ENCODE data around the gene RCBTB1.
"Not testable (repeated sequence)": the region's sequence is repeated elsewhere in the genome, so short reads cannot be mapped to it uniquely, and the experiment has no call there.

The RCBTB1 gene

GRCh38 chr13:49585220-49586157 lies at the start of gene RCBTB1:
Gene RCBTB1, minus strand, starts transcription at chr13:49585558. Its CDS starts 18,279 bp downstream, at chr13:49567279.
- in situ Hi-C loops (cut with HindIII; ENCODE audit: low sequenced_read_pairs): no loop called here

GRCh38 chr13:49633710-49634109 lies 48.4 kb upstream of the RCBTB1 start:
- in situ Hi-C loops (cut with HindIII; ENCODE audit: low sequenced_read_pairs): no loop called here

DNA sequence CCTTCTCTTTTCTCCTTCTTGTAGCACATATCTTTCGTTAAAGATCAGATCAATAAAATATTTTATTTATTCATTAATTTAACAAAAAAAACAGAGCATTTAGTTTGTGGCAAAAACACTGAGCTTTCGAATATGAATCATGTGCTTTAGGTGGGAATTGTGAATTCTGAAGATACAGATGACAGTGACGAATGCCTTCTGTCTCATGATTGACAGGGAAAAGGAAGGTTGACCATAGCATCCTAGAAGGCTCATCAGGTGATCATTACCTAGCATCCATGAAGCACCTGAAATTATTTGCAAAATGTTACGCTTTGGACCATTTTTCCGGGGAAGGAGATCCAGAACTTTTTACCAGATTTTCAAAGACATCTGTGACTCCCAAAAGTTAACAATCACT lies 46.8 kb upstream of the RCBTB1 start:
- in situ Hi-C loops (cut with HindIII; ENCODE audit: low sequenced_read_pairs): no loop called here

DNA sequence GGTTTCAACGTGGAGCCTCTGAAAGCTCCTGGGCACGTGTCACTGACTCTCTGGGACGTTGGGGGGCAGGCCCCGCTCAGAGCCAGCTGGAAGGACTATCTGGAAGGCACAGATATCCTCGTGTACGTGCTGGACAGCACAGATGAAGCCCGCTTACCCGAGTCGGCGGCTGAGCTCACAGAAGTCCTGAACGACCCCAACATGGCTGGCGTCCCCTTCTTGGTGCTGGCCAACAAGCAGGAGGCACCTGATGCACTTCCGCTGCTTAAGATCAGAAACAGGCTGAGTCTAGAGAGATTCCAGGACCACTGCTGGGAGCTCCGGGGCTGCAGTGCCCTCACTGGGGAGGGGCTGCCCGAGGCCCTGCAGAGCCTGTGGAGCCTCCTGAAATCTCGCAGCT lies 45.2 kb upstream of the RCBTB1 start:
- in situ Hi-C loops (cut with HindIII; ENCODE audit: low sequenced_read_pairs): no loop called here

- in situ Hi-C loops (cut with HindIII; ENCODE audit: low sequenced_read_pairs): no loop called here
Observed at GRCh38 chr13:49629947-49630346, 44.6 kb upstream of the RCBTB1 start.

DNA sequence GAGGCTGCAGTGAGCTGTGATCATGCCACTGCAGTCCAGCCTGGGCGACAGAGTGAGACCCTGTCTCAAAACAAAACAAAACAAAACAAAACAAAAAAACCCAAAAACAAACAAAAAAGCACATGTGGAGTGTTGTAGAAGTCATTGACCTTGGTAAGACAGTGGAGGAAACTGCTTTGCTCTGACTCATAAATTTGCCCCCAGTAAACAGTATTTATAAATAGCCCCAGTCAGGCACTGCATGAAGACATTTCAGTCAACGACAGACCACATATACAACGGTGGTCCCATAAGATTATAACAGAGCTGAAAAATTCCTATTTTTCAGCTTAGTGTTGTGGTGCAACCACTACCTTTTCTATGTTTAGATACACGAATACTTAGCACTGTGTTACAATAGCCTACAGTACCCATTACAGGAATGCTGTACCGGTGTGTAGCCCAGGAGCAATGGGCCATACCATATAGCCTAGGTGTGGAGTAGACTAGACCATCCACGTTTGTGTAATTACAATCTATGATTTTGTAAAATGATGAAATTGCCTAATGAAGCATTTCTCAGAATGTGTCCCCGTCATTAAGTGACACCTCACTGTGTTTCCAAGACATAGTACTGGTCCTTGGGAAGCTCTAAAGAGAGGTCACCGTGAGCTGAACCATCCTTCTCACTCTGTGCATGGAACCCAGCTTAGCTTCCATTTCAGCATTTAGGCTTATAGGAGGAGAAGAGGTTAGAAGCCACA lies 44.0 kb upstream of the RCBTB1 start:
- in situ Hi-C loops (cut with HindIII; ENCODE audit: low sequenced_read_pairs): no loop called here

DNA sequence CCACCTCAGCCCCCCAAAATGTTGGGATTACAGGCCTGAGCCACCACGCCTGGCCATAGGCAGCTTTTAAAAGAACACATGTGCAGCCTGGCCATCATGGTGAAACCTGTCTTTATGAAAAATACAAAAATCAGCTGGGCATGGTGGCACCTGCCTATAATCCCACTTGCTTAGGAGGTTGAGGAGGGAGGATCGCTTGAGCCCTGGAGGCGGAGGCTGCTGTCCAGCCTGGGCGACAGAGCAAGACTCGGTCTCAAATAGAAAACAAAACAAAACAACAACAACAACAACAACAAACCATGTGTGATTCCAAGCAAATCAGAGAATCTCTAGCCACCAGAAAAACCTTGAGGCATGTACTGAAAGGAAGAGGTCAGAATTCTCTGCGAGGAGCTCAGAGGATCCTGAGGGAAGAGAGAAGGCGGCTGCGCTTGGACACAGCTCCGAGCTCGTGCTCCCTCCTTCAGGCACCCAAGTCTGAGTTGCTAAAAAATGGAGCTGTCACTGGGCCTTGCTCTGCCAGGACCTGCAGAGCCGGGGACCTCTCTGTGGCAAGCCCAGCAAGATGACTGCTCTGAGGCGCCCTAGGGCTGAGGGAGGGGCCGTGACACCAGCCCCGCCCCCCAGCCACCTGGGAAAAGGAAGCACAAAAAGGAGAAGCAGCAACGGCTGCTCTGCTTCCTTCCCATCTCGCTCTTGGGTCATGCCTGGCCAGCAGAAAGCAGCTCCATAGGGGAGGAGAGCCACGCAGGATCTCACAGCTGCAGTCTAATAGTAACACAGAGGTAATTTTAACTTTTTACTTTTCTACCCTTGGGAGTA lies 42.7 kb upstream of the RCBTB1 start, which contains the start of gene ARL11:
ARL11 (plus strand) TSS at position 677 of the 822 bp plus-strand sequence. CDS start 1,941 bp downstream, outside the sequence.
- in situ Hi-C loops (cut with HindIII; ENCODE audit: low sequenced_read_pairs): no loop called here

- in situ Hi-C loops (cut with HindIII; ENCODE audit: low sequenced_read_pairs): no loop called here
Observed at GRCh38 chr13:49625392-49626079, 40.2 kb upstream of the RCBTB1 start.

DNA sequence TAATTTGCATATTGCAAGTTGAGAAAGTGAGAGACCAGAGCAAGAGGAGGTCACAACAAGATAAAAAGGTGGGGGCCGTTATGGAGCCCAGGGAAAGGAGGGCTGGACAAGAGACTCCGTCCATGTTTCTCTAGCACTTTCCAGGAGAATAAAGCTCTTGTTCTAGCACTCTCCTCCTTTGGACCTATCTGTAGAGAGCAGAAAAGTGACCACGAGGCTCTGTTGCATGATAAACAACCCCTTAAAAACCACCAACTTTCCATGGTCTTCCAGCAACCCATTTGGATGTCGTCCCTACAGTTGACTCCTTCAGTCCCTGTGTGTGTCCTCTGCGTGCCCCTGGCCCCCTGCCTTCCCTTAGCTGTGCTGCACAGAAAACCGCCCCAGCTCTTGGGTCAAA lies 38.9 kb upstream of the RCBTB1 start:
- in situ Hi-C loops (cut with HindIII; ENCODE audit: low sequenced_read_pairs): no loop called here

DNA sequence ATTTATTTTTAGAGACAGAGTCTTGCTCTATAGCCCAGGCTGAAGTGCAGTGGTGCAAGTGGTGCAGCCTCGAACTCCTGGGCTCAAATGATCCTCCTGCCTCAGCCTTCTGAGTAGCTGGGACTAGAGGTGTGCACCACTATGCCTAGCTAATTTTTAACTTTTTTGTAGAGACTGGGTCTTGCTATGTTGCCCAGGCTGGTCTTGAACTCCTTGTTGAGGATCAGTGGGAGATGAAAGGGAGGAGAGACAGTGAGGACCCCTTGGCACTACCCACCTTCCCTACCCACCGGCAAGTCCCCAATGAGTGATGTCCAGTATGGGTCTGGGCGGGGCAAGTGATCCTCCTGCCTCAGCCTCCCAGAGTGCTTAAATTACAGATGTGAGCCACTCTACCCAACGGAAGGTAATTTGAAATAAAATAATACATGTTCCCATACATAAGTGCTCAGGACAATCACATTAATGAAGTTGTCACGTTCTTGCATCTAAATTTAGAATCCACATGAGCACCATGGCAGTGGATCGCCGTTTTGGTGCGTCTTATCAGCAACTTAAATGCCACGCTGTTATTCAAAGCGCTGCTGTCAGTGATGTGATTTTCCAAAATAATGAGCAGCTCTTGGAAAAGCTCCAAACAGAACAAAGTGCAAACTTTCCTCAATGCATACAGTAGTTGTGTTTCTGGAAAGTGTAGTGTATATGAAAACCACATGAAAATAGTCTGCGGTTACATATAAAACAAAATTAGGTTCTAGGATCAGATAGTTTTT lies 37.0 kb upstream of the RCBTB1 start:
- in situ Hi-C loops (cut with HindIII; ENCODE audit: low sequenced_read_pairs): no loop called here

DNA sequence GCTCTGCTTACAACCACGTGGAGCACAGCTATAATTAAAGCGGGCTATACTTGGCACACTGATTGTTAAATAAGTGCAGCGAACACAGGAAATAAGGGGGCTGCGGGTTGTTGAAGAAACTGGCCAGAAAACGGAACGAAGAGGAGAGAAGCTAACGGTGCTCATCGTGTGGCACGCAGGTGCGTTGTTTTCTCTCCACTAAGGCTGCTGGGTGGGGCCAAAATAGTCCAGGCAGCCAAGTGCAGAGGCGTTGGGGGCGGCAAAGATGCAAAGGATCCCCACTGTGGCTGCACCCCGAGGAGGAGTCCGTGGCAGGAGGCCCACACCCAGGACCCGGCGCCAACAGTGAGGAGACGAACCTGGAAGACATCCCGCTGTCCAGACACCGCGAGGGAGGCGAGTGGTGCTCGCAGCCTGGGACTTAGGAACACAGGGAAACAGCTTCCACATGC lies 34.8 kb upstream of the RCBTB1 start:
- in situ Hi-C loops (cut with HindIII; ENCODE audit: low sequenced_read_pairs): no loop called here

- in situ Hi-C loops (cut with HindIII; ENCODE audit: low sequenced_read_pairs): no loop called here
Observed at GRCh38 chr13:49616676-49617065, 31.3 kb upstream of the RCBTB1 start.

DNA sequence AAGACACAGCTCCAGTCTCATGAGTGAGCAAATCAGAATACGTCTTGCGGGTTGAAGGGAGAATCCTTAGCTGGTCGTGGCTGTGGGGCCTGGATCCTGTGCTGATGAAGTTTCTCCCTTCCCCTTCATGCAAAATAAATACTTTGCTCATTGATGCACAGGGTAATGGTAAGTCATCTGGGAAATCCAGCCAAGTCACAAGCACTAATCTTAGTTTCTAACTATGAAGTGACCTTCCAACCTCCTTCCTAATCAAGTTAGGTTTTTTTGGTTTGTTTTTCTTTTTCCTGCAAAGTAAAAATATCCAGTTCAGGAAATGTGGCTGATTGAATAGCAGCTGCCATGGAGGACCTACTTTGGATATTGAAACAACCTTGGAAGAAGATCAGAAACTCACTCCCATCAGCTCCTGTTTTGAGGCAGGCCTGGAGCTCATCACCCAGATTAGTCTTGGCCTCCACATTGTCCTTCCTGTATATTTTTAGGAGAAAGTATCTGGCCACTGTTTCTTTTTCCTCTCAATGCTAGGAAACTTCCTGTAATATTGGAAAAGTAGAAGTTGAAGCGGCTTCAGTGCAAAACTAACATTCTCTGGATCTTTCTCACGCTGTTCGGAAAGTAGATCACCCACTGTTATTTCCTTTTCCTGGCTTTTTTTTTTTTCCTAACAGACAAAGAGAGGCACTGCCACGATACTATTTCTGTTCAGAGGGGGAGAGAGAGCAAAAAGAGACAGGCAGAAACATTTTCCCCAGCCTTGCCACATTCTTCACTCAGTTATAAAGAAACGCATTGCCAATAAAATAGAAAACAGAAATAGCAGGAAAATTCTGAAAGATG lies 30.7 kb upstream of the RCBTB1 start:
- in situ Hi-C loops (cut with HindIII; ENCODE audit: low sequenced_read_pairs): no loop called here

DNA sequence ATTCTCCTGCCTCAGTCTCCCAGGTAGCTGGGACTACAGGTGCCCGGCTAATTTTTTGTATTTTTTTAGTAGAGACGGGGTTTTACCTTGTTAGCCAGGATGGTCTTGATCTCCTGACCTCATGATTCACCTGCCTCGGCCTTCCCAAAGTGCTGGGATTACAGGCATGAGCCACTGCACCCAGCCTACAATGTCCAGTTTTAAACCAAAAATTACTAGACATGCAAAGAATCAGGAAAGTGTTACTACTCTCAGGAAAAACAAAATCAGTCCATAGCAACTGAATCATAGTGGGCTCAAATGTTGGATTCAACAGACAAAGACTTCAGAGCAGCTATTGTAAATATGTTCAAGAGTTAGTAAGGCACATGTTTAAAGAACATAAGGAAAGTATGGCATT lies 26.7 kb upstream of the RCBTB1 start:
- in situ Hi-C loops (cut with HindIII; ENCODE audit: low sequenced_read_pairs): not testable (repeated sequence)

GRCh38 chr13:49610176-49610575 lies 24.8 kb upstream of the RCBTB1 start:
- in situ Hi-C loops (cut with HindIII; ENCODE audit: low sequenced_read_pairs): no loop called here

- in situ Hi-C loops (cut with HindIII; ENCODE audit: low sequenced_read_pairs): loop anchor here (10.0 kb wide), 1 partner anchor 314 kb away; no protein-coding TSS in a partner anchor
Observed at GRCh38 chr13:49608651-49609331, 23.4 kb upstream of the RCBTB1 start.

DNA sequence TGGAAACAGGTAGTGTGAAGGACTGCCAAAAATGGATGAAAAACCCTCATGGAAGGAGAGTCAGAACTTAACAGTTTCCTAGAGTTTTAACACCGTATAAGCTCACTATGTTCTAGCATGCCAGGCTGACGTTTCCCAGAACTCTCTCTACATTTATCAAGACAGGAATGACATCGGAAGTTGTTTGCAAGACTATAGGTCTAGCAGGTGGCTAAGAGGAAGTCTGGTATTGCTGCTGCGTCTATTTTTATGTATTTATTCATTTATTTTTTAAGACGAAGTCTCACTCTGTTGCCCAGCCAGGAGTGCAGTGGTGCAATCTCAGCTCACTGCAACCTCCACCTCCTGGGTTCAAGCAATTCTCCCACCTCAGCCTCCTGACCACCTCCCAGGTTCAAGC lies 22.4 kb upstream of the RCBTB1 start:
- in situ Hi-C loops (cut with HindIII; ENCODE audit: low sequenced_read_pairs): loop anchor here (10.0 kb wide), 1 partner anchor 313 kb away; no protein-coding TSS in a partner anchor

Data from endothelial cell of hepatic sinusoid (primary cell).